GM15510 (cell line): ENCODE results near the gene CANX.
A peak's percentile ranks its signal among the peaks of the same experiment; 100 is the strongest.

Experiments
- POLR2A ChIP-seq: IDR thresholded peaks from 3 replicates; pipeline ENCODE4 v1.6.1; 2011; ENCODE audit warnings: borderline replicate concordance; ENCODE audit not compliant: insufficient read length; ENCODE audit errors: extremely low read depth

CANX gene

DNA sequence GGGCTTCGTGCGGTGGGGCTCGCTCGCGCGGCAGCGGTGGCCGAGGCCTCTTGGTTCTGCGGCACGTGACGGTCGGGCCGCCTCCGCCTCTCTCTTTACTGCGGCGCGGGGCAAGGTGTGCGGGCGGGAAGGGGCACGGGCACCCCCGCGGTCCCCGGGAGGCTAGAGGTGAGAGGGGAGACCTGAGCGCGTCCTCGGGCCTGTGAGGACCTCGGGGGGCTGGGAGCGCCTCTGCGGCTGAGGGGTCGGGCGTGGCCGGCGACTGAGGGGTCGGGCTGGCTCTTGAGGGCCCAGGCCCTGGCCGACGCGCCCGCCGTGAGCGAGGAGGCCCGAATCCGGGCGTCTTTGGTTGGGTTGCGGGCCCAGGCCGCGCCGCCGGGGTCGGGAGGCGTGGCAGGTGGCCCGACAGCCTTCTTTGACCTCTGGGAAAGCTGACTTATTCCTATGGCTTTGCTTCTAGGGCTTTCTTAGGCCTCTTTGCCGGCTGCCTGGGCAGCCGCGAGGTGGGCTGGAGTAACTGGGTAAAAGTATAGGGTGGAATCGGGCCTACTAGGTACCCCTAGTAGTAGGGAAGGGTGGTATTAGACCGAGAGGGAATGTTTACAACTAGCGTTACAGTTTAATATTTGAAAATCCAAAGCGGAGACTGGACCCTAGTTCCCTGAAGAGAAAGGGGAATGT, at the start of gene CANX:
Gene CANX (plus strand): TSS at position 33 of the 681 bp plus-strand sequence. CDS start 6,715 bp downstream, outside the sequence.
- peak; percentile 74 for TF ChIP-seq POLR2A

DNA sequence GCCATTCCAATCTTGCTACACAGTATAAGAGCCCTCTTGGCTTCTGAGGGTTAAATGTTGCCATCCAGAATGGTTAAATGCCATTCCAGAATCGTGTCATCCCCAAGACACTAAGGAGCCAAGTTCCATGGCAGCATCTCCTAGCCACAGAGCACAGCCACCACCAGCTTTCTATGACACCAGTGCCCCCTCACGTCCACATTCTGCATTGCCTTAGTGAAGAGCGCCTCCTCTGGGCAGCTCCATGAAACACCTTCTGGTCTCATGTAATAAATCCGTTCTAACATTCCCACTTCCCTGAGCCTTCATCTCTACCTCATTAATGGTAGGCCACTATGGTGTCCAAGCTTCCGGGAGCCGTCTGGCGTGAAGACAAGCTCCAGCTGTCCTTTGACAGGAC, 30.4 kb upstream of the CANX start:
- no peak for TF ChIP-seq POLR2A

DNA sequence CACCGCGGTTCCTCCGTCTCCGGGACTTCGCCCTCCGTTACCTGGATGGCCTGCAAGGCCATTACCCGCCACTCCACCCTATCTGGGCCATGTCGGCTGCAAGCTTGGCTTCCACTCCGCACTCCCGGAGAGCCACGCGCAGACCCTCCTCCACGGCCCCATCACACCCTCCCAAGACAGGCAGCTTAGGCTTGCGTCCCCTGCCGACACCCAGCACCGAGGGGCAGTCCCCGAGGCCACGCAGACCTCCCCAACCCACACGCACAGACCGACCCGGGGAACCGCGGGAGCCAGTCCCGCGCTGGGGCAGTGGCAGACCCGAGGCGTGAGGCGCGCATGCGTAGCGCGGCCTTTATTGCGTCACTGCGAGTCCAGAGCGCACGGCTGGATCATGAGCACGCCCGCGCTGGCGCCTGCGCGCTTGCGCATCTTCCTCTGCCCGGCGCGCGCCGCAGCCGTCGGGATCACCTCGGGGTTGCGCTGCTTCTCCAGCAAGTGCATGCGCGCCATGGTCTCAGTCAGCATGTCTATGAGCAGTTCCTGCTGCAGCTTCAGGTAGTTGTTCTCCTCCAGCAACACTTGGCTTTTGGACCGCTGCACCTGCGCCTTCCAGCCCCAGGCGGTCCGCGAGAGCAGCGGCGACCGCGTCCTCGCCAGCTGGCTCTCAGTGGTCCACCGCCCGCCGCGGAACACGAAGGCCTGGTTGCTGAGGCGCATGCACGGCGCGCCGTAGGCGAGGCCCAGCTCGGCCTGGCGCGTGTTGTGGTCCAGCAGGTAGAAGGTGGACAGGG, 20.3 kb upstream of the CANX start:
- TF ChIP-seq POLR2A: peak; percentile 99

- no peak for TF ChIP-seq POLR2A
Observed at GRCh38 chr5:179679014-179679674, 19.6 kb upstream of the CANX start.

DNA sequence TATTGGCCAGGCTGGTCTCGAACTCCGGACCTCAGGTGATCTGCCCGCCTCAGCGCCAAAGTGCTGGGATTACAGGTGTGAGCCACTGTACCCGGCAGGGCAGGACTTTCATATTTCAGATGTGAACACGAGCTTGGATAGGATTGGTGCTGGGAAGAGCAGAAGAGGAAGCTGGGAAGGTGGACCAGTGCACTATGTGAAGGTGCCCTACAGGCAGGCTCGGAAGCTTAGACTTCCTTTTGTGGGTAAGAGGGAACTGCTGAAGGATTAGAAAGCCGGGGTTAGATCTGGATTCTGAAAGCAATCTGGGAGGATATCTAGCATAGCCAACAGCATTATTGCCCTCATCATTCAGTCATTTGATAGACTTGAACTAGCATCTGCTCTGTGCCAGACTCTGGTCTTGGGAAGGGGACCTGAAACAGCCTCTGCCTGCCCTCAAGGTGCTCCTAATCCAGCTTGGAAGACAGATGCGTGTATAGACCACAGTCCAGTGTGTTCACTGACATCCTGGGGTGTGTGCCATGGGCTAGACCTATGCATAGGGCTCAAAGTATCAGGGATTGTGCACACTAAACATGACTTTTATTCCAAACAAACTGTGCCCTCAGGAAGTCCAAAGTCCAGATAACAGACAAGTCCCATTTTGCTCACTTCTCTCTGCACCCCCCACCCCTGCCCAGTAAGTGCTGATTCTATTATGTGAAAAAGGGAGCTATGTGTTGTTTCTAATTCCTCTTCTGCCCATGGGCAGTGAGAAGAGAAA, 18.6 kb upstream of the CANX start:
- TF ChIP-seq POLR2A: no peak

GRCh38 chr5:179680780-179681401, 17.9 kb upstream of the CANX start, which contains the start of gene CBY3:
CBY3 (minus strand) TSS chr5:179681034; CDS start chr5:179680918, 116 bp downstream.
- no peak for TF ChIP-seq POLR2A

GRCh38 chr5:179694561-179694960, 4.2 kb upstream of the CANX start:
- no peak for TF ChIP-seq POLR2A

DNA sequence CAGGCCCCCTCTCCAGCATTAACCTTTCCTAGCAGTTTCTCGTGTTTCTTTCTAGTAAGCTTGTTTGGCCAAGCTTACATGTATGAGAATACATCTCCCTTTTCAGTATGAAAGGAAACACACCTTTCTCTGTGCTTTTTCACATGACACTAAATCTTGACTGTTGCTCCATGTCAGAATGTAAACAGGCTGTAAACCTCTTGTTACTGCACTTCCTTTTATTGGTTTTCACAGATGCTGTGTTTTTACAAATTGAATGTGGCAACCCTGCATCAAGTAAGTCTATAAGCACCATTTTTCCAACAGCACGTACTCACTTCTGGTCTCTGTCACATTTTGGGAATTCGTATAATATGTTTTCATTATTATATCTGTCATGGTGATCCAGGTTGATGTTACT, 2.2 kb upstream of the CANX start:
- TF ChIP-seq POLR2A: no peak

DNA sequence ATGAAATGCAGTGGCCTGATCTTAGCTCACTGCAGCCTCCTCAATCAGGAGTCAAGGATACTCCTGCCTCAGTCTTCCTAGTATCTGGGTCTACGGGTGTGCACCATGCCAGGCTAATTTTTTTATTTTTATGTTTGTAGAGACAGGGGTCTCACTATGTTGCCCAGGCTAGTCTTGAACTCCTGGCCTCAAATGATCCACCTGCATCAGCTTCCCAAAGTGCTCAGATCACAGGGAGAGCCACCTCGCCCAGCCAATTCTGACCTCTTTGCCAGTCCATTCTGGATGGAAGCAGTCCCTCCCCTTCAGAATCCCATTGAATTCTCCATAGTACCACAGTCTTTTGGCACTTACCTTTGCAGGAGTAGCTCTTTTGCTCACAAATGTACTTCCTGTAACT, 1.7 kb upstream of the CANX start:
- no peak for TF ChIP-seq POLR2A

GRCh38 chr5:179697993-179698934, 503 bp upstream of the CANX start:
- TF ChIP-seq POLR2A: peak; percentile 80

GRCh38 chr5:179699616-179700237, 960 bp downstream of the CANX start:
- peak; percentile 17 for TF ChIP-seq POLR2A

DNA sequence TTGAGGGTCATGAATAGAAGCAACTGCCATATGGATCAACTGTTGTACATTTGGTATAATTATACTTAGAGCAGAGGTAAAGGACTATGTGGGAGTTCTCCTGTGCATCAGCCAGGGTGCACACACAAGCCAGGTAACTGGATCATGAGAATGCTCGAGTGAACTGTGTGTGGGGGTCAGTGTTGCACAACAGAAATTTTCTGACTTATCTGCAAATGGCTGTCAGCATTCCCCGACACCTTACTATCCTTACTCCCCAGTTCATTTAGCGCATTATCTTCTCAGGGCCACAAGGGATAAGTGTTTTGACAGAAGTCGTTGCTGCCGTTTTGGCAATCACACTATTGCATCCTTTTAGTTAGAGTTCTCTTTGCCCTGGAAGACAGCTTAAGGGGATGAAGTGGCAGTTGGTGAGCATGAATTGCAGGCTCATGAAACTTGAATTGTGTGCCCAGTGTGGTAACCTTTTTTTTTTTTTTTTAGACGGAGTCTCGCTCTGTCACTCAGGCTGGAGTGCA, 1.7 kb downstream of the CANX start:
- TF ChIP-seq POLR2A: no peak

- no peak for TF ChIP-seq POLR2A
Observed at GRCh38 chr5:179716286-179716685, 17.5 kb downstream of the CANX start.

GRCh38 chr5:179720222-179720621, 21.5 kb downstream of the CANX start:
- no peak for TF ChIP-seq POLR2A
